ENCODE data around the gene ZNF827.

DNA sequence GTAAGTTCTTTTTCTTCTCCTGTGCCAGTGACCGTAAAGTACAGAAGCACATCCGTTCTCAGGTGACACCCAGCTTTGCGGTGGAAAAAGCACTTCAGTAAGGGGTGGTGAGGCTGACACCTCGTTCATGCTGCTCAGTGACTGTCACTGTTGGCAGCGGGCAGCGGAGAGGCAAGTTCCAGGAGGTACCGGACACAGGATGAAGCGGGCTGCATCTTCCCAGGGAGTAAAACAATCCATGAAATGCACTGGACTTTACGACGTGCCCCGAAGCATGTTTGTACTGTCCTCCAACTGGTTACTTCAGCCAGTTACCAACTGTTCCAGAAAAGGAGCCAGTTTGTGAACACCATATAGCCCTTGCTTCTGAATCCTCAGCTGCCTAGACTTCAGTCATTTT is 110.7 kb downstream of the ZNF827 start:
- TF ChIP-seq, protein P1, sequence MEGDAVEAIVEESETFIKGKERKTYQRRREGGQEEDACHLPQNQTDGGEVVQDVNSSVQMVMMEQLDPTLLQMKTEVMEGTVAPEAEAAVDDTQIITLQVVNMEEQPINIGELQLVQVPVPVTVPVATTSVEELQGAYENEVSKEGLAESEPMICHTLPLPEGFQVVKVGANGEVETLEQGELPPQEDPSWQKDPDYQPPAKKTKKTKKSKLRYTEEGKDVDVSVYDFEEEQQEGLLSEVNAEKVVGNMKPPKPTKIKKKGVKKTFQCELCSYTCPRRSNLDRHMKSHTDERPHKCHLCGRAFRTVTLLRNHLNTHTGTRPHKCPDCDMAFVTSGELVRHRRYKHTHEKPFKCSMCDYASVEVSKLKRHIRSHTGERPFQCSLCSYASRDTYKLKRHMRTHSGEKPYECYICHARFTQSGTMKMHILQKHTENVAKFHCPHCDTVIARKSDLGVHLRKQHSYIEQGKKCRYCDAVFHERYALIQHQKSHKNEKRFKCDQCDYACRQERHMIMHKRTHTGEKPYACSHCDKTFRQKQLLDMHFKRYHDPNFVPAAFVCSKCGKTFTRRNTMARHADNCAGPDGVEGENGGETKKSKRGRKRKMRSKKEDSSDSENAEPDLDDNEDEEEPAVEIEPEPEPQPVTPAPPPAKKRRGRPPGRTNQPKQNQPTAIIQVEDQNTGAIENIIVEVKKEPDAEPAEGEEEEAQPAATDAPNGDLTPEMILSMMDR (IDR thresholded peaks at IDR 0.05; ENCODE audit: low read depth, low read length, poor library complexity, severe bottlenecking) = no peak
- TF ChIP-seq EZH2phosphoT487 (IDR thresholded peaks at IDR 0.05; ENCODE audit: borderline replicate concordance, low read length) = no peak
